GM04504 (cell line): Measurements from ENCODE around the gene TMEM258.

ENCODE experiments used
- DNase-seq: peaks from one replicate; pipeline ENCODE4 v3.0.0-alpha.2; 2012; ENCODE audit warnings: low read depth

Gene TMEM258

GRCh38 chr11:61739966-61740365 lies 52.4 kb downstream of the TMEM258 start:
- no peak for DNase-seq

- no peak for DNase-seq
These were observed 53.0 kb downstream of the TMEM258 start for GRCh38 chr11:61739413-61739812.
